SW480 (cell line): ENCODE results near the gene GRB10.
"Not testable (repeated sequence)": the region's sequence is repeated elsewhere in the genome, so short reads cannot be mapped to it uniquely, and the experiment has no call there.

Source experiments
- DNase-seq: peaks from one replicate; pipeline ENCODE4 v3.0.0-alpha.2; 2016; ENCODE audit warnings: low spot score

The GRB10 gene

DNA sequence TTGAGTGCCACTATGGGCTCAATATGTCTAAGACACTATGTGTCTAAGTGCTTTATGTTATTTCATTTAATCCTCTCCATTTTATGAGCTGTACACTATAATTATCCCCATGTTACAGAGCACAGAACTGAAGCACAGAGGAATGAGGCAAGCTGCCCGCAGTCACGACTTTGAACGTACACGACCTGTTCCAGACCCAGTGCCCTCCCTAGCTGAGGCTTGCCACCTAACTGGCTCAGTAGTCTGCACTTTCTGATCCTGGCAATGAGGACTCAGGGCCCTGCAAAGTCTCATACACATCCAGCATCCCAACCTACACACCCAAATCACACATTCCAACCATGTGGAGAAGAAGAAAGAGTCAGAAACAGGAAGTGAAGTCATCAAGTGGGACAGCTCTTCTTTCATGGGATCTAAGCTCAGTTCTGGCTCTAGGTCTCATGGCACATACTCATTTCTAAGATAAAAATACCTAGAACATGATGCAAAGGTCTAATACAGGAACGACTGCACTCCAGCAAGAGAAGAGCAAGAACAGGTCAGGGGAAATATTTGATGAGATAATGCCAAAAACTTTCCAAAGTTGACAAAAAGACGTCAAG lies 175.1 kb downstream of the GRB10 start:
- no peak for DNase-seq

- no peak for DNase-seq
These were observed 177.6 kb downstream of the GRB10 start for GRCh38 chr7:50605059-50605458.

DNA sequence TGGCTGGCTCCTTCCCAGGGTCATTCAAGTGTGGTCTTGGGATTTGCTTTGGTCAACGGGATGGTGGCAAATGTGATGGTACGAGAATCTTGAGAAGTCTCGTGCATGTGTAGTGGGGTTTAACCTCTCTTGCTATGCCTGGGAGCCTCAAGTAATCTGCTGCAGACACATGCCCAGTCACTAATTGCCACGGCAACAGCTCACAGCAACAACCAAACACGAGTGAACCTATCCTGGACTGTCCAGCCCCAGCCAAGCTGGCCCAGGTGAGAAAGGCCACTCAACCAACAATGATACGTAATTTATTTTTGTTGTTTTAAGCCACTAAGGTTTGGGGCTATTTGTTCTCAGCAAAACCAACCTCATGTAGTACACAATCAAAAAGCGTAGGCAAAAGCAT lies 179.4 kb downstream of the GRB10 start:
- no peak for DNase-seq

- DNase-seq, result no peak
These were observed 183.3 kb downstream of the GRB10 start for GRCh38 chr7:50599385-50599784.

DNA sequence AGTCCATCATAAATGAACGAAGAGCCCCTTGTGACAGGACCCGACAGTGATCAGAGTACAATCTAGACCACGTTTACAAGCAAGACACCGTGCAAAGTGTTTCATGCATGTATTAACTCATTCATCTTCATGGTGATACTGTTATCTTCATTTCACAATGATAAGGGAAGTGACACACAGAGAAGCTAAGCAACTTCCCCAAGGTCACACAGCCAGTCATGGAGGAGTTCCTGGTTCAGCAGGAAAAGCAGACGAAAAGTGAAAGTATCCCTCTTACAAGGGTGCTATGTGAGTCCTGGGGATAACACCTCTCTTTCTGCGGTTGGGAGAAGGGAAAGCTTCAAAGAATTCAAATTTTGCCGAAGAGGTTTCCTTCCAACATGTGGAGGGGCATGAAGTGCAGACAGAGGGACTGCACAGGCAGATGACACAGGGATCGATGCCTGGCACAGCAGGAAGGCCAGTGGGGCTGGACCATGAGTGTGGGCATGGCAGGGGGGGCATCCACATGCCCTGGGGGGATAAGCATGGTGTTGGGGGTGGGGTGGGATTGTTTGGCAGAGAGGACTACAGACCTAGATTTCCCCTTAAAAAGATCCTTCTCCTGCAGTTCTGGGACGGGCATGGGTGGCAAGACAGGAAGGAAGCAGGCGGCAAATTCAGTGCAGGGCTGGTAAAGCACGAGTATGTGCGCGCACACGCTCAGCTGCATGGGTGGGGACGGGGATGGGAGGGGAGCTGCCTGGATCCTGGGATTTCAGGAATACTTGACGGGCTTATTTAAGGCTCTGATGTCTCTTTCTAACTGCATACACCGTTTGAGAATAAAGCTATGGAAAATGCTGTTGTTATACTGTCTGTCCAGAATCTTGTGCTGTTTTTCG lies 184.0 kb downstream of the GRB10 start:
- DNase-seq, result no peak

GRCh38 chr7:50596484-50596883 lies 186.2 kb downstream of the GRB10 start:
- no peak for DNase-seq

- DNase-seq, result peak; percentile 55
These were observed 187.1 kb downstream of the GRB10 start for GRCh38 chr7:50595491-50596102.

- DNase-seq, result no peak
These were observed 187.8 kb downstream of the GRB10 start for GRCh38 chr7:50594734-50595485.

DNA sequence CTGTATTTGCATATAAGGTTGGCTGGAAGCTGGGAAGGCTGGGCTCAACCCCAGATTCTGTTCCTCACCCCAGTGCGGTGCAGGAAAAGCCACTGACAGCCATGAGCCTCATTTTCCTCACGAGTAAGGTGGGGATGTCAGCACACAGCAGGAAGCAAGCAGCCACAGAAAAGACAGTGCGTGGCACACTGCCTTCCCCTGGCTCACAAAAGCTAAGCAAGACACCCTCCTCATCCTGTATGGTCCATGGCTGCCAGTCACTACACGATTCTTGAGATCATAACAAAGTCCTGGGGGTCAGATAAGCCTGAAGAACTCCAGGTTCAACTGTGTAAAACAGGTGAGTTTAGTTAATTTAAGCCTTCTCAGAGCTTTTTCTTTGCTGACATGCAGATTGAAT lies 188.6 kb downstream of the GRB10 start:
- DNase-seq, result no peak

- no peak for DNase-seq
These were observed 189.8 kb downstream of the GRB10 start for GRCh38 chr7:50592940-50593339.

DNA sequence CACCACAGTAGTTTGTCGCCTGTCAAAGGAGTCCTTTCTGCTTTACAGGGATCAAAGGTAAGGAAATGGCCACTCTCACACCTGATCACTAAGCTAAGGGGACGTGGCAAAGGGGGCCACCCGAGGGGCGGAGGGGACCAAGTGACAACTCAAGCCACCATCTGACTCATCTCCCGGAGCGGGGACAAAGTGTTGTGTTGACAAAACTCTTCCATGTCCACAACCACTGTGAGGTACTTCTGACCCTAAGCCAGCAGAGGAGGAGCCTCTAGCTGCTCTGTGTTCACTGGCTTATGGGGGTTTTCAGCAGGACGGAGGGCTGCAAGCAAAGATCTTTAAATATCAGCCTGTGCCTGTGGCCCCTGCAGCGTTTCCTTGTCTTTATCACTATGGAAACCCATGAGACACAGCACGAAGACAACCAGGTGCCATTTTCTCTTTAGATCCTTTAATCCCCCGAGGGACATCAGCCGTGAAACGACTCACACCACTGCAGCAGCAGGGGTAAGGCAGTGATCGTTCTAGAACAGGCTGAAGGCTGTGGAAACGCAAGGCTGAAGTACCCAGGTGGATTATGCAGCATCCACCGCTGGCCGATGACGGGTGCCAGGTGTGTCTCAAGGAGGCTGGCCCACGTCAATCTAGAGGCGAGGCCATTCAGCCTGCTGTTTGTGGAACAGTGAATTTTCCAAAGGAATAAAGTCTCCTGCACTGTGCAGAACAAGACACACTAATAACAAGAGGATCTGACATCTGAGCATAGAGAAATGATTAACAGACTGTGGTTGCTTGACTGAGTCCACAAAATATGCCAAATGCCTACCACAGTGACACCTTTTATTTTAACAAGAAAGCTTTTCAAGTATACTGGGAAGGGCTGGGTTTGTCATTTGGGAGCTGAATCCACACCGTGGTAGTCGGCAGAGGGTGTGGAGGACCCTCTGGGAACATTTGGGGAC lies 190.9 kb downstream of the GRB10 start:
- DNase-seq, result peak; percentile 50

DNA sequence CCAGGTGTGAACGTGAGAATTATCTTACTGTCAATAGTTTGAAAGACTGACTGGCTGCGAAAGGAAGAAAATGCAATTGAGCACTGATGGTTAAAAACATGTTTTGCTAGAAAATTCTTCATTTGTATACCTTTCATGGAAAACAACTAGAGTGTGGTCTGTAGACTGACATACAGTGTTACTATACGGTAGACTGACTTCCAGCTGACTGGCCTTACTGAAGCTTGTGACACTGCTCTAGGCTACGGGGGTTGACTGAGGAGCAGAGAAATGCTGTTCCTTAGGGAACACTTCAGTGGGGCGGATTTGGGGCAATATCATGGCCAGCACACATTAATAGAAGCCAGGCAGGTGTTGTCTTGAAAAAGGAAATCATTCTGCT lies 191.6 kb downstream of the GRB10 start:
- no peak for DNase-seq

DNA sequence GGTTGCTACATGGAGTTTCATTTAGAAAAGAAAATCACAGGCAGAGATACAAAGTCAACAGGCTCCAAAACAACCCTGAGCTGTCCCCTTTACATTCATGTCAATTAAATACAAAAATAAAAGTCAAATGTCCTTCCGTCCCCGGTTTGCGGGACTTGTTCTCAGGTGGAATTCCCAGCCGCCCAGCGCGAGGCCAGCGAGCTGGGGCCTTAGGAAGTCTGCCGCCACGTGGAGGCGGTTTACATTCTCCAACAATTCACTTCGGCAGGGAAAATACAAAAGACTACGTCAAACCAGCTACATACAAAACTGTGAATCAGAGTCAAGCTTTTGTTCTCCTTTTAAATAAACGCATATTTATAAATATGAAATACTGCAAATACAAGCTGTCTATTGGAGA lies 192.2 kb downstream of the GRB10 start:
- DNase-seq, result no peak

DNA sequence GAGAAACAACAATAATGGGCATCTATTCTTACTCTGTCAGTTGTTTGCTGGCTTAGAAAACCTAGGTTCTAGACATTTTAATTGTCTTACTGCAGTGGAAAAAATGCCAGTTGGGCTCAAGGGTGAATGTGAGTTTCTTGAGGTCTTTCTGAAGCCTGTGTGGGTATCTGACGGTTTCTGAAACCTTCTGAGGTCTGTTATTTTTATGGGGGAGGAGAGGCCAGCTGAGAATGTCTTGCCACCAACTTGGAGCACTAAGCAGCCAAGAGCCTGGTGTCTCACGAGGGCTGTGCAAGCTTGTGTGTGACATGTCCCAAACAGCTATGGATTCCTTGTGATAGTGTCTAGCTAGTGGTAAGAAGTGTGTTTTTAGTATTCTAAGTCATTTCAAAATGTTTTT lies 193.3 kb downstream of the GRB10 start:
- DNase-seq, result no peak

DNA sequence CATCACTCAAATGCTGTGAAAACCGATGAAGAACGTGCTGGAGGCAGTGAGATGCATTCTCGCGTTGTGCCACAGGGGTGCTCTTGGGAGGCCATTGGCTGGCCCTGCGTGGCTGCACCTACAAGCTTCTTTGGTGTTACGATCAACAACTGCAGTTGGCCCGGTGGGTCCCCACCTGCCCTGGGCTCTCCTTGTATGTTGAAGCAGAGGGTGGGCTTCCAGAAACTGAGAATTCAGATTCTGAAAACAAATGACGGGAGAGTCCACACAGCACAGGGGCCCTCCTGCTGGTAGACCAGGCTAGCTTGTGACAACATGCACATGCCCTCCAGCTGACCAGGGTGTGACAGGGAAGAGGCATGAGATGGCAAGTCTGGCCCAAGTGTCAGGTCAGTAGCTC lies 193.8 kb downstream of the GRB10 start:
- no peak for DNase-seq

DNA sequence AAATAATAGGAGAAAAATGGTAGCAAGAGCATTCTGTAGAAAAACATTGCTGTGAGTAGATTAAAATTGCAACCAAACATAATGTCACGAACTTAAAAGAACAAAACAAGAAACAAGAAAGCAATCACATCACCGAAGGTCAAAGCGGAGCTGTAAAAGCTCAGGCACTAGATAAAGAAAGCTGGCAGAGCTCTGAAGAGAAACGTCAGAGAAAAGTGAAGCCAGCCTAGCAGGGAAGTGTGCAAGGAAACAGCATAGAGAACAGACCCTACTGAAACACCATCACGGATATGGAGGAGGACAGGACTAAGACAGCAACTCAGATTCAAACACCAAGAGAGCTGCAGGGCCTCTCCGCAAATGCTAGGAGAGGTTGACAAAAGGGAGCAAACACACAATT lies 195.0 kb downstream of the GRB10 start:
- no peak for DNase-seq

DNA sequence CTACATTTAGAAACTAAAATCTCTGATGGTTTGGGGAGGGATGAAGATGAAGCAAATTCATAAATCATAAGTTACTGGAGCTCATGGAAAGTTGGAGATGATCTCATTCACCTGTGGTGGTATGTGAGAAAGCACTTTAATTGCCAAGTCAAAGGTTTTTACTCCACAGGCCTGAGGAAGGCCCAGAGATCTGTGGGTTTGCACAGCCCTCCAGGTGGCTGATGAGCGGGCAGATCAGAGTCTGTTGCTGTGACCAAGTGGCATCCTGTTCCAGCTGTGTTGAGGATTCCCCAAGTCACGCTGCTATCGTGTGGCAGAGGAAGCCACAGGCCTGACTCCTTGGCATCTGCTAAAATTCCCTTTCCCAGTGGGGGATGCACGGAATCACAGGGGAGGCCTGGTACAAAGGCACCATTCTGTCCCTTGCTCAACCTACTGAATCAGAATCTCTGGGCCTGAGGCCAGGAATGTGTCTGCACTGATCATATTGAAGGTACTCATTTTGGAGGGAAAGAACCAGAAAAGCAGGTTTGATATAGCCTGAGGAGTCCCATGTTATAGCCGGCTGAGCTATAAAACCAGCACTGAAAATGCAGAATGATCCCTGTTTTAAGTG lies 197.8 kb downstream of the GRB10 start:
- no peak for DNase-seq

DNA sequence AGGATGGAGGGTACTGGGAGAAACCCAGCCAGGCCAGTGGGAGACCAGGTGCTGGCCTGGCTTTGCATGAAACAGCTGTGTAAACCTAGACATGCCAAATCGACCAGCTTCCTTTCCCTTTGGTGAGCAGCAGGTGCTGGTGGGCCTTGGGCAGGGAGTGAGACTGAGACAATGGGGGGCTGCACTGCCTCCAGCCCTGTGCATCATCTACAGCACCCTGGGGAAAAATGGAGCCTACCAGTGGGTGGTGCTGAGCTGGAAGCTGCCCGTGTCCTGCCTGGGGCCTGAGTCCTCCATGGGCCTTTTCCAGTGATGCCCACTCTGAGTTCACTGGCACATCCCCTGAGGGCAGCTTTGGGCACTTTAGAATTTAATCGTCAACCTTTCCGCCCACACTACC lies 198.3 kb downstream of the GRB10 start:
- DNase-seq, result no peak

DNA sequence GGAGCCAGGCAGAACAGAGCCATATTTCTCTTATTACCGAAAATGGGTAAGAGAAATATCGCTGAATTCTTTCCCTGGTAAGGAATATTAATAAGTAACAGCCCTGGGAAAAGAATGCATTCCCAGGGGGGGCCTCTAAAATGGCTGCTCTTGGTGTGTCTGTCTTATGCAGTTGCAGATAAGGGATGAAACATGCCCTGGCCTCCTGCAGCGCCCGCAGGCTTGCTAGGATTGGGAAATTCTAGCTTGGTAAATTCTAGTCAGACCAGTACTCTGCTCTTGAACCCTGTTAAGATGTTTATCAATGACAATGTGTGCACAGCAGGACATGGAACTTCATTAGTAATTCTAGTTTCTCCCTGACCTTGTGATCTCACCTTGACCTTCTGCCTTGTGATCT lies 199.4 kb downstream of the GRB10 start:
- not testable (repeated sequence) for DNase-seq

DNA sequence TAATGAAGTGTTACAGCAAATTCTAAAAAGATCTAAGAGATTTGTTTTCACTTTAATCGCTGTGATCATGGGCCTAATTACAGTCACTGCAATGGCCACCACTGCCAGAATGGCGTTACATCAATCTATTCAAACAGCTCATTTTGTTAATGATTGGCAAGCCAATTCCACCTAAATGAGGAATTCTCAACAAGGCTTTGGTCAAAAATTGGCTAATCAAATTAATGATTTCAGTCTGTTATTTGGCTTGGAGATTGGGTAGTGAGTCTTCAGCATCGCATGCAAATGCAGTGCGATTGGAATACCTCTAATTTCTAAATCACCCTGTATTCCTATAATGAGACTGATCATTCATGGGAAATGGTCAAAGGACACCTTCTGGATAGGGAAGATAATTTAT lies 200.4 kb downstream of the GRB10 start:
- DNase-seq, result not testable (repeated sequence)

DNA sequence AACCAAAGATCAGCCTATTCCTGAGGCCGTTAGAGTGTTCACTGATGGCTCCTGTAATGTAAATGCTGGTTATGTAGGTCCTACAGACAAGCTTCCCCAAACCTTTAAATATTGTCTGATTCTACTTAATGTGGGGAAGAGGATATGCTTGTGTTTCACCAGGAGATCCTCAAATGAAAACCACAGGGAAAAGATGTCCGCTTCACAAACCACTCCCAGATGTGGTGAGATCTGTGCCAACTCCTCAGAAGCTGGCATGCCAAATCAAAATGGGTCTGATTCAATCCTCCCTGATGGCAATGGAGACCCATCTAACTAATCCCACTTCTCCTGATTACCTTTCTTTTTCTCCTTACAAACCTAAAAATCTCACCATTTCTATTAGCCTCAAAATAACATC lies 202.0 kb downstream of the GRB10 start:
- DNase-seq, result not testable (repeated sequence)
